Adipocyte (in vitro differentiated cells): ENCODE data around the gene MCU.
A peak's percentile ranks its signal among the peaks of the same experiment; 100 is the strongest.

ENCODE experiments used
- DNase-seq: peaks from one replicate; pipeline ENCODE4 v3.0.0-alpha.2; 2015; ENCODE audit warnings: low read depth
- H3K27me3 ChIP-seq: replicated peaks from 2 replicates; pipeline ENCODE4 v1.7.0; 2013; ENCODE audit warnings: mild to moderate bottlenecking, low read length, moderate library complexity; ENCODE audit not compliant: control insufficient read depth, insufficient read depth
- H3K36me3 ChIP-seq: 2 replicates; pipeline ENCODE4 v1.7.0; 2013; ENCODE audit warnings: low read length, mild to moderate bottlenecking, moderate library complexity; ENCODE audit not compliant: control insufficient read depth, insufficient read depth, severe bottlenecking
- H3K4me1 ChIP-seq: 2 replicates; pipeline ENCODE4 v1.7.0; 2013; ENCODE audit warnings: mild to moderate bottlenecking, low read length, moderate library complexity; ENCODE audit not compliant: control insufficient read depth, insufficient read depth
- H3K4me3 ChIP-seq: 2 replicates; pipeline ENCODE4 v1.7.0; 2013; ENCODE audit warnings: mild to moderate bottlenecking, low read length, moderate library complexity
- H3K9ac ChIP-seq: 2 replicates; pipeline ENCODE4 v1.7.0; 2013; ENCODE audit warnings: mild to moderate bottlenecking, low read length, moderate library complexity
- H3K9me3 ChIP-seq: 2 replicates; pipeline ENCODE4 v1.7.0; 2013; ENCODE audit warnings: mild to moderate bottlenecking, low read length, moderate library complexity; ENCODE audit not compliant: control insufficient read depth

MCU gene

DNA sequence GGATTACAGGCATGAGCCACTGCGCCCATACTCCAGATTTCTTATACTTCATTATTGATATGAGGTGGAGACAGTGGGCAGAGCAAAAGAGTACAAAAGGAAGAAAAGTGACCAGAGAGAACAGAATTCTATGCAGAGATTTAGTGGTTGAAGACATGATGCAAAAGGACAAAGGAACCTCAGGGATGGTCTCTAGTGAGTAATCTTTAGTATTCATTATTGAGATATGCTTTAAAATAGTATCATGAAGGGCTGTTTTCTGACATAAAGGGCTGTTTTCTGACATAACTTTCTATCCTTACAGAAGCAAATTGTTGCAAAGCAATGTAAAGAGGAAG, 120.4 kb downstream of the MCU start:
- peaks cover 23% of the 10 kb centered on the region for H3K4me1 ChIP-seq
- no peak overlapping the region for H3K4me3 ChIP-seq
- H3K9me3 ChIP-seq, result no peaks in the 10 kb centered on the region
- no peaks in the 10 kb centered on the region for H3K27me3 ChIP-seq
- DNase-seq, result no peak
- H3K9ac ChIP-seq, result no peak overlapping the region
- no peaks in the 10 kb centered on the region for H3K36me3 ChIP-seq

- H3K4me3 ChIP-seq, result no peak overlapping the region
- peaks cover 23% of the 10 kb centered on the region for H3K4me1 ChIP-seq
- H3K9ac ChIP-seq, result no peak overlapping the region
- no peaks in the 10 kb centered on the region for H3K9me3 ChIP-seq
- no peaks in the 10 kb centered on the region for H3K36me3 ChIP-seq
- H3K27me3 ChIP-seq, result no peaks in the 10 kb centered on the region
- DNase-seq, result peak; percentile 67
These were observed 120.9 kb downstream of the MCU start for GRCh38 chr10:72812753-72813430.

- H3K36me3 ChIP-seq, result no peaks in the 10 kb centered on the region
- peak; percentile 41 for DNase-seq
- no peak overlapping the region for H3K4me3 ChIP-seq
These were observed 122.3 kb downstream of the MCU start for GRCh38 chr10:72814099-72814790.

DNA sequence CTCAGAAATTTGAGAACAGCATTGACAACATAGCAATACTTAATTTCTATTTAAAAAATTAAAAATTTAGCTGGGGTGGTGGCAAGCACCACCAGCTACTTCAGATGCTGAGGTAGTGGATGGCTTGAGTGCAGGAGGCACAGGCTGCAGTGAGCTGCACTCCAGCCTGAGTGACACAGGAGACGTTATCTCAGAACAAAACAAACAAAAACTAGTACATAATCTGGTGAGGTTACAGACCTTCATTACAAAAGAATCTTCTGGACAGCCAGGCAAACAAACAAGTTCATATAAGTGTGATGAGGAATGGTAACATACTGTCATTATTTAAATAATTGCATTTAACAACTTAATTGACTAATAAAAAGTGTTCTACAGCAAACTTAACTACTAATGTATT, 124.6 kb downstream of the MCU start:
- DNase-seq, result no peak
- H3K36me3 ChIP-seq, result no peaks in the 10 kb centered on the region
- no peaks in the 10 kb centered on the region for H3K27me3 ChIP-seq
- H3K9me3 ChIP-seq, result no peaks in the 10 kb centered on the region
- peaks cover 23% of the 10 kb centered on the region for H3K4me1 ChIP-seq
- no peak overlapping the region for H3K9ac ChIP-seq
- no peak overlapping the region for H3K4me3 ChIP-seq

More at GRCh38 chr10:72814099-72814790, 122.3 kb downstream of the MCU start:
- Histone ChIP-seq H3K27me3 (no peaks in the 10 kb centered on the region), H3K4me1 (peaks cover 23% of the 10 kb centered on the region), H3K9me3 (no peaks in the 10 kb centered on the region), H3K9ac (no peak overlapping the region)

DNA sequence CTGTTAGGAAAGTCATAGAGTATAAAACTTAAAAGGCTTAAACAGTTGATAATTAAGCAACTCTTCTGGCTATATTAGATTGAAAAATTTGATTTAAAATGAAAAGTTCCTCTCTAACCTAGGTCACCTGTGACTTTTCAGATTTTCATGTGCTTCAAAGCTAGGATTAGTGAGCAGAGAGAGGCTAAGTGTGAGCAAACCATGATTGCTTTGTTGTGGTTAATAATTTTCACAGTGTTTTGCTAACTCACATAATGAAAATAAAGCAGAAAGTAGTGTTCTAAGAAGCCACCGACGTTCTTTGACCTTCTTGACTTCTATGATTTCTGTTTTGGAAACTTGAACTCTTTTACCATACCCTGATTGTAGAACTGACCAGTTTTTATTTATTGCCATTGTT, 126.1 kb downstream of the MCU start:
- DNase-seq, result no peak
- no peaks in the 10 kb centered on the region for H3K9me3 ChIP-seq
- H3K36me3 ChIP-seq, result no peaks in the 10 kb centered on the region
- peaks cover 15% of the 10 kb centered on the region for H3K4me1 ChIP-seq
- H3K27me3 ChIP-seq, result no peaks in the 10 kb centered on the region
- H3K9ac ChIP-seq, result no peak overlapping the region
- H3K4me3 ChIP-seq, result no peak overlapping the region

GRCh38 chr10:72819053-72819452, 127.1 kb downstream of the MCU start:
- Histone ChIP-seq H3K27me3 (no peaks in the 10 kb centered on the region), H3K4me3 (no peak overlapping the region), H3K4me1 (peaks cover 9% of the 10 kb centered on the region), H3K9ac (no peak overlapping the region), H3K36me3 (no peaks in the 10 kb centered on the region), H3K9me3 (no peaks in the 10 kb centered on the region)
- DNase-seq, result no peak

- Histone ChIP-seq H3K27me3 (no peaks in the 10 kb centered on the region), H3K9me3 (no peaks in the 10 kb centered on the region), H3K4me3 (no peak overlapping the region), H3K4me1 (no peaks in the 10 kb centered on the region), H3K36me3 (no peaks in the 10 kb centered on the region), H3K9ac (no peak overlapping the region)
- DNase-seq, result peak; percentile 53
These were observed 129.7 kb downstream of the MCU start for GRCh38 chr10:72821606-72822005.

DNA sequence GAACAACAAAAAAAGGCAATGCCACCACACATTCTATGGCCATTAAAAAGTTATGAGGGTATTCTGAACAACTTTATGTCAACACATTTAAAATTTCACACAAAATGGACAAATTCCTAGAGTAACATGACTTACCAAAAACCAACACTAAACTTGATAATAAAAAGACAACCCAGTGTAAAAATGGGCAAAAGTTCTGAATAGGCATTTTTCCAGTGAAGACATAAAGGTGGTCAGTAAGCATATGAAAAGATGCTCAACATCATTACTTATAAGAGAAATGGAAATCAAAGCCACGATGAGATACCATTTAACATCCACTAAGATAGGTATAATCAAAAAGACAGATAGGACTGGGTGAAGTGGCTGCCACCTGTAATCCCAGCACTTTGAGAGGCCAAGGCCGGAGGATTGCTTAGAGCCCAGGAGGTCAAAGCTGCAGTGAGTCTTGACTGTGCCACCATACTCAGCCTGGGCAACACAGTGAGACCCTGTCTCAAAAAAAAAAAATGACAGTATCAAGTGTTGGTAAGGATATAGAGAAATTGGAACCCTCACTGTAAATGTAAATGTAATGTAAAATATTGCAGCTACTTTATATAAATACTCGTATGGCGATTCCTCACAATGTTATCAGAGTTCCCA, 130.5 kb downstream of the MCU start:
- H3K36me3 ChIP-seq, result no peaks in the 10 kb centered on the region

DNA sequence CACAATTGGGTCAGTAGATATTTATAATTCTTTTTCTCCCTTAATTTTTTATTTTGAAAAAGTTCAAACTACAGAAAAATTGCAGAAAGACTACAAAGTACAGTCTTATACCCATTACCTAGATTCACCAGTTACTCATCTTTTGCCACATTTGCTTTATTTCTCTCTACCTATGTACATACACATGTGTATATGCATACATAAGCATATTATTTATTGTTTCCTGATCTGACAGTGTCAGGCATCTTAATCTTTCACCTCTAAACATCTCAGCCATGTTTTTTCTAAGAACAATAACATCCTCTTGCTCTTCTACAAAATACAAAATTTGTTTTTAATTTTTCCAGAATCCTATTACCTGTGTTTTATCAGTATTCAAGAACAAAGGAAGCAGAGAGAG, 133.2 kb downstream of the MCU start:
- Histone ChIP-seq H3K4me1 (no peaks in the 10 kb centered on the region), H3K9ac (no peak overlapping the region), H3K9me3 (no peaks in the 10 kb centered on the region), H3K27me3 (no peaks in the 10 kb centered on the region), H3K36me3 (no peaks in the 10 kb centered on the region), H3K4me3 (no peak overlapping the region)
- no peak for DNase-seq

More for the DNA sequence above, 130.5 kb downstream of the MCU start:
- no peaks in the 10 kb centered on the region for H3K9me3 ChIP-seq
- no peak overlapping the region for H3K9ac ChIP-seq
- DNase-seq, result no peak
- no peaks in the 10 kb centered on the region for H3K4me1 ChIP-seq
- H3K4me3 ChIP-seq, result no peak overlapping the region
- no peaks in the 10 kb centered on the region for H3K27me3 ChIP-seq

- H3K4me3 ChIP-seq, result no peak overlapping the region
- H3K36me3 ChIP-seq, result no peaks in the 10 kb centered on the region
- no peaks in the 10 kb centered on the region for H3K9me3 ChIP-seq
- peaks cover 3% of the 10 kb centered on the region for H3K4me1 ChIP-seq
- DNase-seq, result no peak
- no peaks in the 10 kb centered on the region for H3K27me3 ChIP-seq
- no peak overlapping the region for H3K9ac ChIP-seq
These were observed 134.4 kb downstream of the MCU start for GRCh38 chr10:72826346-72826745.

DNA sequence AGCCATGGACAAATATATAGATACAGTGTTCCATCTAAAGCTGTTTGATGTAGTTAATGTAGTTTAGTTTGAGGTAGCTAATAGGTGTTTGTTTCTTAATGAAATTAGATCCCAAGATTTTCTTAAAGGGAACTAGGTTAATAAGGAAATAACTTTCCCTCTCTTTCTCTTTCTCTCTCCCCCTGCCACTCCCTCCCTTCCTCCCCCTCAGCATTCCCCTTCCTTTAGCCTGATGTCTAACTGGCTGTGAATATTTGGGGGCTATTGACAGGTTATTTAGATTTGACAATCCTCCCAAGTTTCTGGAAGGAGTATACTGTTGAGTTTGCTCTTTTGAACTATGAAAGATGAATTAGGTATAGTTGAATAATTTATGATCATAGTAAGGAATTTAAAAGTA, 136.4 kb downstream of the MCU start:
- no peaks in the 10 kb centered on the region for H3K36me3 ChIP-seq
- H3K9ac ChIP-seq, result no peak overlapping the region
- peaks cover 21% of the 10 kb centered on the region for H3K4me1 ChIP-seq
- H3K27me3 ChIP-seq, result no peaks in the 10 kb centered on the region
- no peak for DNase-seq
- no peaks in the 10 kb centered on the region for H3K9me3 ChIP-seq
- no peak overlapping the region for H3K4me3 ChIP-seq
